IMR-90 (cell line): Measurements from ENCODE around the gene UNC5B. TPM values are rescaled to one million over a fixed set of nuclear protein-coding genes. Genes with fewer than 3 reads are reported as not detected.

Experiments used
- ATAC-seq: fragments of 200-7000 bp; cut with Tn5 transposase; 2 replicates; pipeline ENCODE4 v1.9.1; 2020; ENCODE audit warnings: low read depth, mild to moderate bottlenecking, moderate library complexity
- BruUV-seq: library from RNA; stranded (reverse); fragments of 400-500 nt; replicated peaks from 2 replicates; lab custom pipeline; 2021; lab: Mats Ljungman, UMichigan
- CTCF ChIA-PET: fragments of 300-600 bp; formaldehyde crosslinking; extraction: SDS; loops from one replicate; lab custom pipeline; 2021; ENCODE audit warnings: antibody characterized with exemption; lab: Yijun Ruan, JAX
- POLR2A ChIA-PET: fragments of 300-600 bp; sonication (Branson Sonifier 250); formaldehyde crosslinking; loops from one replicate; lab custom pipeline; 2022; ENCODE audit warnings: antibody characterized with exemption; ENCODE audit not compliant: unreplicated experiment; lab: Charles Lee
- DNase-seq: peaks from one replicate; pipeline ENCODE4 v3.0.0; 2013
- H2AFZ ChIP-seq: replicated peaks from 2 replicates; pipeline ENCODE3; 2013; ENCODE audit warnings: low read length, mild to moderate bottlenecking; ENCODE audit not compliant: poor library complexity
- H2AK5ac ChIP-seq: 2 replicates; pipeline ENCODE4 v1.6.1; 2013; ENCODE audit warnings: low read depth, low read length, inconsistent platforms
- H2AK9ac ChIP-seq: replicated peaks from 2 replicates; pipeline ENCODE3; 2013; ENCODE audit warnings: mild to moderate bottlenecking, low read depth, low read length, moderate library complexity; ENCODE audit not compliant: poor library complexity
- H2BK120ac ChIP-seq: 2 replicates; pipeline ENCODE4 v1.6.1; 2013; ENCODE audit warnings: low read depth, low read length, inconsistent platforms
- H2BK15ac ChIP-seq: 3 replicates; pipeline ENCODE4 v1.6.1; 2013; ENCODE audit warnings: low read depth, low read length, inconsistent platforms
- H2BK20ac ChIP-seq: 2 replicates; pipeline ENCODE4 v1.6.1; 2013; ENCODE audit warnings: low read depth, mild to moderate bottlenecking, inconsistent platforms, low read length, moderate library complexity
- H2BK5ac ChIP-seq: 2 replicates; pipeline ENCODE4 v1.6.1; 2013; ENCODE audit warnings: mild to moderate bottlenecking, low read depth, low read length, inconsistent platforms; ENCODE audit not compliant: poor library complexity, severe bottlenecking
- H3K14ac ChIP-seq: replicated peaks from 2 replicates; pipeline ENCODE4 v1.6.1; 2013; ENCODE audit warnings: low read depth, low read length, inconsistent platforms
- H3K18ac ChIP-seq: 2 replicates; pipeline ENCODE4 v1.6.1; 2013; ENCODE audit warnings: low read depth, low read length, control low read depth
- H3K23ac ChIP-seq: 2 replicates; pipeline ENCODE4 v1.6.1; 2013; ENCODE audit warnings: low read depth, low read length, inconsistent platforms
- H3K27ac ChIP-seq: 2 replicates; pipeline ENCODE4 v1.5.1; 2013; ENCODE audit warnings: mild to moderate bottlenecking, control low read depth, low read length; ENCODE audit not compliant: insufficient read depth
- H3K27me3 ChIP-seq: 2 replicates; pipeline ENCODE4 v1.6.1; 2013; ENCODE audit warnings: low read length; ENCODE audit not compliant: control insufficient read depth, insufficient read depth
- H3K36me3 ChIP-seq: 2 replicates; pipeline ENCODE4 v1.6.1; 2013; ENCODE audit warnings: low read length, mixed read lengths; ENCODE audit not compliant: control insufficient read depth, insufficient read depth
- H3K4ac ChIP-seq: 2 replicates; pipeline ENCODE4 v1.6.1; 2013; ENCODE audit warnings: low read depth, low read length, inconsistent platforms
- H3K4me1 ChIP-seq: 2 replicates; pipeline ENCODE4 v1.6.1; 2013; ENCODE audit warnings: low read length, mixed read lengths; ENCODE audit not compliant: control insufficient read depth, insufficient read depth
- H3K4me2 ChIP-seq: 2 replicates; pipeline ENCODE4 v1.6.1; 2013; ENCODE audit warnings: low read depth, mild to moderate bottlenecking, control low read depth, low read length, moderate library complexity
- H3K4me3 ChIP-seq: 2 replicates; pipeline ENCODE4 v1.5.1; 2013; ENCODE audit warnings: low read depth, mild to moderate bottlenecking, control low read depth, low read length, moderate library complexity; ENCODE audit not compliant: insufficient read depth
- H3K56ac ChIP-seq: 2 replicates; pipeline ENCODE4 v1.6.1; 2013; ENCODE audit warnings: low read length, inconsistent platforms; ENCODE audit not compliant: insufficient read depth; ENCODE audit errors: extremely low read depth
- H3K79me1 ChIP-seq, 2 experiments: 2 replicates each; pipeline ENCODE4 v1.6.1; 2013; ENCODE audit warnings: low read length in 2 of 2, inconsistent platforms in 1 of 2, low read depth in 1 of 2
- H3K9ac ChIP-seq: 2 replicates; pipeline ENCODE4 v1.6.1; 2013; ENCODE audit warnings: low read depth, low read length, control low read depth
- H3K9me1 ChIP-seq: 2 replicates; pipeline ENCODE4 v1.6.1; 2013; ENCODE audit warnings: low read length, inconsistent platforms; ENCODE audit not compliant: insufficient read depth
- H3K9me3 ChIP-seq: 2 replicates; pipeline ENCODE4 v1.6.1; 2013; ENCODE audit warnings: low read length; ENCODE audit not compliant: control insufficient read depth, insufficient read depth
- H4K20me1 ChIP-seq: 2 replicates; pipeline ENCODE4 v1.6.1; 2013; ENCODE audit warnings: low read length, inconsistent platforms; ENCODE audit not compliant: insufficient read depth
- H4K5ac ChIP-seq: 2 replicates; pipeline ENCODE4 v1.6.1; 2013; ENCODE audit warnings: mild to moderate bottlenecking, low read depth, low read length, control low read depth
- H4K8ac ChIP-seq, 2 experiments: 2 replicates each; pipeline ENCODE4 v1.6.1; 2013; ENCODE audit warnings: low read depth in 2 of 2, low read length in 2 of 2, control low read depth in 1 of 2, inconsistent platforms in 1 of 2
- H4K91ac ChIP-seq: 2 replicates; pipeline ENCODE4 v1.6.1; 2013; ENCODE audit warnings: low read depth, low read length, inconsistent platforms; ENCODE audit not compliant: insufficient read depth
- ELK1 ChIP-seq: fragments of 150-350 bp; IDR thresholded peaks from 2 replicates; pipeline ENCODE4 v1.6.1; 2016; ENCODE audit warnings: low read depth, mild to moderate bottlenecking, low read length, moderate library complexity, borderline replicate concordance
- FOS ChIP-seq: fragments of 150-350 bp; IDR thresholded peaks from 2 replicates; pipeline ENCODE4 v1.6.1; 2016; ENCODE audit warnings: low read depth, low read length
- MAZ ChIP-seq: IDR thresholded peaks from 2 replicates; pipeline ENCODE4 v1.6.1; 2012; ENCODE audit warnings: low read depth, mild to moderate bottlenecking, low read length, improper control_type of control experiment, moderate library complexity, borderline replicate concordance
- MXI1 ChIP-seq: IDR thresholded peaks from 2 replicates; pipeline ENCODE4 v1.6.1; 2012; ENCODE audit warnings: low read depth, mild to moderate bottlenecking, low read length, moderate library complexity, borderline replicate concordance
- POLR2A ChIP-seq: IDR thresholded peaks from 2 replicates; pipeline ENCODE4 v1.6.1; 2012; ENCODE audit warnings: mild to moderate bottlenecking, low read depth, low read length
- RCOR1 ChIP-seq: IDR thresholded peaks from 2 replicates; pipeline ENCODE4 v1.6.1; 2012; ENCODE audit warnings: mild to moderate bottlenecking, low read length, improper control_type of control experiment; ENCODE audit not compliant: insufficient replicate concordance
- RFX5 ChIP-seq: IDR thresholded peaks from 2 replicates; pipeline ENCODE4 v1.8.0; 2012; ENCODE audit warnings: low read depth, mild to moderate bottlenecking, low read length, moderate library complexity
- SMC3 ChIP-seq: fragments of 150-350 bp; IDR thresholded peaks from 2 replicates; pipeline ENCODE4 v1.6.1; 2016; ENCODE audit warnings: low read depth, mild to moderate bottlenecking, antibody characterized with exemption, low read length, moderate library complexity
- WGBS, 2 experiments: methylation state at CpG; one replicate each; pipeline versions ENCODE4 v1.1.5 to v1.1.7; 2013; ENCODE audit warnings: missing lambda C conversion rate in 2 of 2; ENCODE audit not compliant: insufficient read length in 1 of 2; ENCODE audit errors: extremely low coverage in 2 of 2; 5-methylcytosine and 5-hydroxymethylcytosine counted together
- dilution Hi-C: fragments of 300-500 bp; cut with HindIII; formaldehyde crosslinking; loops from one replicate; pipeline ENCODE4 v1.14.3; 2018; ENCODE audit warnings: low sequenced_read_pairs; ENCODE audit not compliant: unreplicated experiment
- in situ Hi-C: fragments of 300-500 bp; cut with MboI; formaldehyde crosslinking; loops from 3 replicates; pipeline ENCODE4 v1.14.3; 2019; ENCODE audit warnings: low sequenced_read_pairs, inconsistent platforms, mixed read lengths
- intact Hi-C: fragments of 100-400 bp; cut with micrococcal nuclease; formaldehyde crosslinking; loops from 2 replicates; pipeline ENCODE4 v1.10.0; 2022
- polyA plus RNA-seq, 3 experiments: library from polyadenylated mRNA; depleted of rRNA; stranded (reverse); fragments of >200 nt; gene quantifications; 2 replicates each; pipeline ENCODE4 v1.2.3, GENCODE V29; 2012; ENCODE audit warnings: low replicate concordance in 1 of 3
- total RNA-seq: library from RNA; depleted of rRNA; stranded (reverse); fragments of >200 nt; gene quantifications from 2 replicates; pipeline ENCODE4 v1.2.3, GENCODE V29; 2012
- TF ChIP-seq, protein P1 (sequence below): fragments of 150-350 bp; IDR thresholded peaks from 2 replicates; pipeline ENCODE4 v1.6.1; 2017; ENCODE audit warnings: mild to moderate bottlenecking, antibody characterized with exemption, low read length, low read depth

Gene UNC5B
- total and polyA plus RNA-seq, 2 of the 4 experiments (the other 2 are of a cell fraction): 1.6 to 4.2 TPM

DNA sequence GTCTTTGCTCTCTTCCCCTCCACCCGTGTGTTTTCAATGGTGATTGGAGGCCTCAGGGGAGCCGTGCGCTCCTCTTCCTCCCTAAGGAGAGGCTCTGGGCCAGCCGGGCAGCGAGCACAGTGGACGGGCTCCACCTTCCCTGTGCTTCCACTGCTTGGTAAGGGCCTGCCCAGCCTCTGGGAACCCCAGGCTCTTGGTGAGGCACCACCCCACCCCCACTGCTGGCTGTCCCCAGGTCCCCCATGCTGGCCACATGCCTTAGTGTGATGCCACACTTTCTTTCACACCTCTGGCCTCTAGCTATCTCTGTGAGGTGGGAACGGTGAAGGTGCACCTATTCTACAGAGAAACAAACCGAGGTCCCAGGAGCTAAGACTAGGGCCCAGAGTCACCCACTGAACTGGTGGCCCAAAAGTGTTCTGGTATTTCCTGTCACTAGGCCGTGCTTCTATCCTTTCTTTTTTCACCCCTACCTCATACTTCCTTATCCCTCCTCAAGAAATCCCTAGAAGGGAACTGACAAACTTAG lies 53.3 kb downstream of the UNC5B start:
- Histone ChIP-seq H2BK15ac (peak overlapping the region; percentile 82; the same call in 2 of the 3 replicates), H3K79me1 (peaks cover 0 to 7% of the 10 kb centered on the region in 2 experiments; a peak in 1 of 4 replicates), H3K9me3 (no peaks in the 10 kb centered on the region), H2AK9ac (peak overlapping the region; percentile 77), H4K5ac (peak overlapping the region; percentile 72; the same call in 1 of the 2 replicates), H3K4ac (peak overlapping the region; percentile 88), H4K91ac (peak overlapping the region; percentile 90), H4K8ac (peak overlapping the region; percentile 73 to 84; a peak in 3 of 4 replicates), H3K4me3 (no peak overlapping the region), H3K23ac (peak overlapping the region; percentile 74), H2BK5ac (peak overlapping the region; percentile 21), H2BK120ac (peak overlapping the region; percentile 80), H3K14ac (peak overlapping the region; percentile 85), H3K4me1 (peaks cover 30% of the 10 kb centered on the region), H2AFZ (peak overlapping the region; percentile 78), H3K27ac (peak overlapping the region; percentile 63; the same call in 1 of the 2 replicates), H3K9ac (peak overlapping the region; percentile 42), H2BK20ac (peak overlapping the region; percentile 76), H3K4me2 (no peak overlapping the region), H3K36me3 (no peaks in the 10 kb centered on the region), H2AK5ac (peak overlapping the region; percentile 56; the same call in 1 of the 2 replicates), H4K20me1 (peaks cover 4% of the 10 kb centered on the region; the same call in 1 of the 2 replicates), H3K18ac (peak overlapping the region; percentile 54; the same call in 1 of the 2 replicates), H3K27me3 (no peaks in the 10 kb centered on the region), H3K56ac (peak overlapping the region; percentile 37; the same call in 1 of the 2 replicates), H3K9me1 (0 out of 2 replicates have a peak, but pooled peaks cover 2% of the 10 kb centered on the region)
- BruUV-seq: no TSS peak
- CTCF ChIA-PET: interaction anchor here (1.1 kb wide), 1 partner anchor 19 kb away, joined by 3 read pairs; no protein-coding TSS in a partner anchor
- dilution Hi-C loops (no loop called here), intact Hi-C loops (loop anchor here (5.0 kb wide), 1 partner anchor 338 kb away; no protein-coding TSS in a partner anchor), in situ Hi-C loops (loop anchor here (5.0 kb wide), 1 partner anchor 53 kb away; the partner anchor contains the start of gene UNC5B)
- TF ChIP-seq RCOR1: no peak
- TF ChIP-seq SMC3: no peak
- no peak for TF ChIP-seq MXI1
- TF ChIP-seq, protein P1, sequence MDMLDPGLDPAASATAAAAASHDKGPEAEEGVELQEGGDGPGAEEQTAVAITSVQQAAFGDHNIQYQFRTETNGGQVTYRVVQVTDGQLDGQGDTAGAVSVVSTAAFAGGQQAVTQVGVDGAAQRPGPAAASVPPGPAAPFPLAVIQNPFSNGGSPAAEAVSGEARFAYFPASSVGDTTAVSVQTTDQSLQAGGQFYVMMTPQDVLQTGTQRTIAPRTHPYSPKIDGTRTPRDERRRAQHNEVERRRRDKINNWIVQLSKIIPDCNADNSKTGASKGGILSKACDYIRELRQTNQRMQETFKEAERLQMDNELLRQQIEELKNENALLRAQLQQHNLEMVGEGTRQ: no peak
- TF ChIP-seq FOS: no peak
- no peak for TF ChIP-seq POLR2A
- no peak for TF ChIP-seq ELK1
- TF ChIP-seq MAZ: no peak
- no peak for TF ChIP-seq RFX5
- DNase-seq (no peak), ATAC-seq (no peak)
- WGBS, 2 experiments: no CpG with 5 or more reads among the region's 9 CpGs
- POLR2A ChIA-PET: no interaction called here
